ENCODE results near the gene ASB3.

DNA sequence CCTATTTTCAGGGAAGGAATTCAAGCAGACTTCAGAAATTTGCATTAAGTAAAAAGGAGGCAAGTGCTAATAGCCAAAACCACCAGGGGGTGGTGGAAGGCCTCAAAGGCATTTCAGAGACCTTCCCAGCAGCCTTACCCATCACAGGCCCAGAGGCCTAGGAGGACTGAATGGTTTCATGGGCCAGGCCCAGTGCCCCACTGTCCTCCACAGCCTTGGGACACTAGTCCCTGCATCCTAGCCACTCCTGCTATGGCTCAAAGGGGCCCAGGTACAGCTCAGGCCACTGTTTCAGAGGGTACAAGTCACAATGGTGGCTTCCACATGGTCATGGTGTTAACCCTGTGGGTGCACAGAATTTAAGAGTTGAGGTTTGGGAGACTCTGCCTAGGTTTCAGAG is 77.8 kb downstream of the ASB3 start:
- TF ChIP-seq, protein P1, sequence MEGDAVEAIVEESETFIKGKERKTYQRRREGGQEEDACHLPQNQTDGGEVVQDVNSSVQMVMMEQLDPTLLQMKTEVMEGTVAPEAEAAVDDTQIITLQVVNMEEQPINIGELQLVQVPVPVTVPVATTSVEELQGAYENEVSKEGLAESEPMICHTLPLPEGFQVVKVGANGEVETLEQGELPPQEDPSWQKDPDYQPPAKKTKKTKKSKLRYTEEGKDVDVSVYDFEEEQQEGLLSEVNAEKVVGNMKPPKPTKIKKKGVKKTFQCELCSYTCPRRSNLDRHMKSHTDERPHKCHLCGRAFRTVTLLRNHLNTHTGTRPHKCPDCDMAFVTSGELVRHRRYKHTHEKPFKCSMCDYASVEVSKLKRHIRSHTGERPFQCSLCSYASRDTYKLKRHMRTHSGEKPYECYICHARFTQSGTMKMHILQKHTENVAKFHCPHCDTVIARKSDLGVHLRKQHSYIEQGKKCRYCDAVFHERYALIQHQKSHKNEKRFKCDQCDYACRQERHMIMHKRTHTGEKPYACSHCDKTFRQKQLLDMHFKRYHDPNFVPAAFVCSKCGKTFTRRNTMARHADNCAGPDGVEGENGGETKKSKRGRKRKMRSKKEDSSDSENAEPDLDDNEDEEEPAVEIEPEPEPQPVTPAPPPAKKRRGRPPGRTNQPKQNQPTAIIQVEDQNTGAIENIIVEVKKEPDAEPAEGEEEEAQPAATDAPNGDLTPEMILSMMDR (IDR thresholded peaks at IDR 0.05): no peak
- no peak for TF ChIP-seq POLR2A (IDR thresholded peaks at IDR 0.05; ENCODE audit: low read depth)
